Large intestine (tissue), 3 donors: ENCODE measurements around the gene TEAD2. TPM values are rescaled to one million over a fixed set of nuclear protein-coding genes. Genes with fewer than 3 reads are reported as not detected.
"Not testable (repeated sequence)": the region's sequence is repeated elsewhere in the genome, so short reads cannot be mapped to it uniquely, and the experiment has no call there.

Experiments
- DNase-seq, 2 donors: peaks; one replicate each; pipeline versions ENCODE4 v3.0.0 to v3.0.0-alpha.2; 2013
- H3K27ac ChIP-seq: one replicate; pipeline ENCODE4 v1.5.1; 2013; ENCODE audit warnings: low read length
- H3K27me3 ChIP-seq: 2 replicates; pipeline ENCODE4 v1.6.1; 2013; ENCODE audit warnings: low read length; ENCODE audit not compliant: control insufficient read depth, insufficient read depth
- H3K36me3 ChIP-seq: 2 replicates; pipeline ENCODE4 v1.6.1; 2013; ENCODE audit warnings: low read length; ENCODE audit not compliant: control insufficient read depth, insufficient read depth
- H3K4me1 ChIP-seq: one replicate; pipeline ENCODE4 v1.6.1; 2013; ENCODE audit warnings: low read length; ENCODE audit not compliant: control insufficient read depth, insufficient read depth
- H3K4me3 ChIP-seq: one replicate; pipeline ENCODE4 v1.5.1; 2013; ENCODE audit warnings: low read length
- H3K9me3 ChIP-seq: one replicate; pipeline ENCODE4 v1.6.1; 2013; ENCODE audit warnings: mild to moderate bottlenecking, low read depth, low read length, moderate library complexity; ENCODE audit not compliant: control insufficient read depth
- WGBS: methylation state at CpG from one replicate; pipeline ENCODE4 v1.1.5; 2013; ENCODE audit warnings: low lambda C conversion rate; ENCODE audit not compliant: insufficient coverage; 5-methylcytosine and 5-hydroxymethylcytosine counted together
- polyA plus RNA-seq: library from polyadenylated mRNA; unstranded; fragments of 120-200 nt; gene quantifications from one replicate; pipeline ENCODE4 v1.2.1, GENCODE V29; 2013

Gene TEAD2
- polyA plus RNA-seq, 1 donor: 17.2 TPM

DNA sequence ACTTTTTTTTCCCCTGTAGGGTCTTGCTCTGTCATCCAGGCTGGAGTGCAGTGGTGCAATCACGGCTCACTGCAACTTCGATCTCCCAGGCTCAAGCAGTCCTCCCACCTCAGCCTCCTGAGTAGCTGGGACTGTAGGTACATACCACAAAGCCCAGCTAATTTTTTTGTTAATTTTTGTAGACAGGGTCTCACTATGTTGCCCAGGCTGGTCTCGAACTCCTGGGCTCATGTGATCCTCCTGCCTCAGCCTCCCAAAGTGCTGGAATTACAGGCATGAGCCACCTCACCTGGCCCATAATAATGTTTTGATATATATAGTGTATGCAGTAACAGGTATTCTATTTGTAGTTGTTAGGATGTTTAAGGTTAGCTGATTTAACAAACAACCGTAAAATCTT lies 31.0 kb downstream of the TEAD2 start:
- H3K27me3 ChIP-seq, H3K27ac ChIP-seq, H3K4me3 ChIP-seq, H3K36me3 ChIP-seq, H3K9me3 ChIP-seq, H3K4me1 ChIP-seq, DNase-seq: not testable (repeated sequence)
- no CpG with 5 or more reads among the region's 4 CpGs for WGBS

- no CpG with 5 or more reads among the region's 2 CpGs for WGBS
- Histone ChIP-seq H3K36me3 (no peaks in the 10 kb centered on the region), H3K4me1 (no peaks in the 10 kb centered on the region), H3K27me3 (no peaks in the 10 kb centered on the region), H3K4me3 (no peak overlapping the region), H3K27ac (no peak overlapping the region), H3K9me3 (peaks cover under 1% of the 10 kb centered on the region)
- DNase-seq: no peak
Observed at GRCh38 chr19:49328741-49329140, 33.5 kb downstream of the TEAD2 start.

DNA sequence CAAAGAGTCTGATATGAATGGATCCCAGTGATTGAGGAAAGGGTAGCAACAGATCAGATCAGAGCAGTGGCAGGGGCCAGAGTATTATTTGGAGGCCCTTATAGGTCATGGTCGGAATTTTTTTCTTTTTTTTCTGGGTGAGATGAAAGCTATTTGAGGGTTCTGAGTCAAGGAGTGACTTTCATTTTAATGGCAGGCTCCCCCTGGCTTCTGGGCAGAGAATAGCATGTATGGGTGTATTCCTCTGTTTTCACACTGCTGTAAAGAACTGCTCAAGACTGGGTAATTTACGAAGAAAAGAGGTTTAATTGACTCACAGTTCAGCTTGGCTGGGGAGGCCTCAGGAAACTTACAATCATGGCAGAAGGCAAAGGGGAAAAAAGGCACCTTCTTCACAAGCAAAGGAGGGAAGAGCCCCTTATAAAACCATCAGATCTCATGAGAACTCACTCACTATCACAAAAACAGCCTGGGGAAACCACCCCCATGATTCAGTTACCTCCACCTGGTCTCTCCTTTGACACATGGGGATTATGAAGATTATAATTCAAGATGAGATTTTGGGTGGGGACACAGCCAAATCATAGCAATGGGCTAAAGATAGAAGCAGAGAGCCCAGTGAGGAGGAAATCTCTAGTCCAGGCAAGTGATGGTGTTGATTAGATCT lies 34.2 kb downstream of the TEAD2 start:
- no peak for DNase-seq
- no CpG with 5 or more reads among the region's 2 CpGs for WGBS
- no peaks in the 10 kb centered on the region for H3K27me3 ChIP-seq
- H3K4me3 ChIP-seq: no peak overlapping the region
- no peaks in the 10 kb centered on the region for H3K4me1 ChIP-seq
- no peaks in the 10 kb centered on the region for H3K9me3 ChIP-seq
- H3K36me3 ChIP-seq: no peaks in the 10 kb centered on the region
- no peak overlapping the region for H3K27ac ChIP-seq

GRCh38 chr19:49326165-49326704 lies 36.0 kb downstream of the TEAD2 start:
- no CpG with 5 or more reads among the region's 3 CpGs for WGBS
- no peaks in the 10 kb centered on the region for H3K27me3 ChIP-seq
- H3K9me3 ChIP-seq: peaks cover 3% of the 10 kb centered on the region
- no peaks in the 10 kb centered on the region for H3K4me1 ChIP-seq
- no peaks in the 10 kb centered on the region for H3K36me3 ChIP-seq
- H3K27ac ChIP-seq: no peak overlapping the region
- no peak for DNase-seq
- H3K4me3 ChIP-seq: no peak overlapping the region

DNA sequence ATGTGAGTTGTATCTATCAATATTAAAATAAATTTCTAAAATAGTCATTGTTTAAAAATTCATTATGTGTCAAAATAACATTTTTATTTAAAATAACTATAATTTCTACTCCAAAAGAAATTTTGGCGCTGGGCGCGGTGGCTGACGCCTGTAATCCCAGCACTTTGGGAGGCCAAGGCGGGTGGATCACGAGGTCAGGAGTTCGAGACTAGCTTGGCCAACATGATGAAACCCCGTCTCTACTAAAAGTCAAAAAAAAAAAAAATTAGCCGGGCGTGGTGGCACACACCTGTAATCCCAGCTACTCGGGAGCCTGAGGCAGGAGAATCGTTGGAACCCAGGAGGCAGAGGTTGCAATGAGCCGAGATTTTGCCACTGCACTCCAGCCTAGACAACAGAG lies 36.5 kb downstream of the TEAD2 start:
- not testable (repeated sequence) for H3K27me3 ChIP-seq, H3K9me3 ChIP-seq, DNase-seq, H3K4me3 ChIP-seq, H3K36me3 ChIP-seq, H3K4me1 ChIP-seq, H3K27ac ChIP-seq
- WGBS: 100% methylated on average over 1 of the region's 13 CpGs

DNA sequence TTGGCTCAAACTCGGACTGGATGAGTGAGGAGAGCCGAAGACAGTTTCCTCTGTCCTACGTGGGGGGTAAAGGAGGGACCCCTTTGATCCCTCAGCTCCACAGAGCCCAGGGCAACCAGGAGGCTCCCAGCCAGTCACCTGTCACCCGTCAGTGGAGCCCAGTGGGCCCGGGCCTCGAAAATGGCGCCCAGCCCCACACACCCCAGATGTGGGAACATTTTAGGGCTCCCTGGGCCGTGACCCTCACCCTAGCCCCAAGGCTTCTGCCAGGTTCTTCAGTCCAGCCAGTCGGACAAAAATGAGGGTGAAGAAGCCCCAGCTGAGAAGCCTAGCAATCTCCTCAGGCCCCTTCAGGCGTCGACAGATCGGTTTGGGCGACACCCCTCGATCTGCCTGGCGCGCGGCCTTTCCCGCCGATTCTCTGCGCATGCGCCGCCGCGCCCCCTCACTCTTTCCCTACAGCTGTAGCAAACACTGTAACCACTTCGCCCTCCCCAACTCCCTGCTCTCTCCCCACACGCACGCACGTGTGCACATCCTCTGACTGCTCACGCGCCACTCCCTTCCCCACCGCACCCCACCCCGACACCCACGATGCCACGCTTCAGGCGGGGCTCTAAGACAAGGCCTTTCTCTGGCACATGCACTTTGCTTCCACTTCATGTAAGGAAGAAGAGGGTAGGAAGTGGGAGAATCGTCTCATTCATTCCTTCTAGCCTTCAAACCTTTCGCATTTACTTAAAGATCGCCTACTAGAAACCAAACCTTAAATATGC lies 37.2 kb downstream of the TEAD2 start, which contains the start of gene SLC6A16:
Gene SLC6A16, minus strand, starts transcription at position 391 of the 776 bp plus-strand sequence. CDS start 13,844 bp downstream, outside the sequence.
- Histone ChIP-seq H3K27me3 (no peaks in the 10 kb centered on the region), H3K9me3 (peaks cover 3% of the 10 kb centered on the region), H3K4me1 (no peaks in the 10 kb centered on the region), H3K36me3 (no peaks in the 10 kb centered on the region), H3K27ac (no peak within 1 kb of the TSS), H3K4me3 (no peak within 1 kb of the TSS)
- WGBS: 100% methylated on average over 1 of the region's 38 CpGs
- DNase-seq: no peak

GRCh38 chr19:49318296-49318695 lies 43.9 kb downstream of the TEAD2 start:
- Histone ChIP-seq H3K4me1 (no peaks in the 10 kb centered on the region), H3K36me3 (no peaks in the 10 kb centered on the region), H3K27me3 (no peaks in the 10 kb centered on the region), H3K4me3 (no peak overlapping the region), H3K27ac (no peak overlapping the region), H3K9me3 (peaks cover 10% of the 10 kb centered on the region)
- no peak for DNase-seq

GRCh38 chr19:49316284-49316683 lies 45.9 kb downstream of the TEAD2 start:
- H3K27me3 ChIP-seq: no peaks in the 10 kb centered on the region
- no peaks in the 10 kb centered on the region for H3K36me3 ChIP-seq
- H3K27ac ChIP-seq: no peak overlapping the region
- no peak overlapping the region for H3K4me3 ChIP-seq
- DNase-seq: no peak
- no peaks in the 10 kb centered on the region for H3K4me1 ChIP-seq
- H3K9me3 ChIP-seq: peaks cover 6% of the 10 kb centered on the region

DNA sequence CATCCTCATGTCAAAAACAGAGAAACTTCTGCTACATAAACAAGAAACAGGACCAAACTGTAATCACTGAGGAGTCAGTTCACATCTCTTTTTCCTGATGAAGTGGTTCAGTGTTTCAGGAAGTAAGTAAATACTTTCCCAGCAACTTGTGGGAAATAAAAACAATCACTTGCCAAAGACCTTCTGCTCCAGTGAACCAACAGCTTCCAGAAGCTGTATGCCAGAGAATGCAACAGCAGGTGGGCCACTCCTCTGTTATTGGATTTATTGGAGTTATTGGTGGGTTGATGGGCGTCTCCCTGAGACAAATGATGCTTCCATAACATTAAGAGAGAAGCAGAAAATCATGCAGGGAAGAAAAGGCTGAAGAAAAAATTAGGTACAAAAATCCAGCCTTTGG lies 47.1 kb downstream of the TEAD2 start:
- H3K27me3 ChIP-seq: no peaks in the 10 kb centered on the region
- no peak overlapping the region for H3K4me3 ChIP-seq
- no CpG with 5 or more reads among the region's 1 CpG for WGBS
- no peak for DNase-seq
- peaks cover 6% of the 10 kb centered on the region for H3K9me3 ChIP-seq
- H3K4me1 ChIP-seq: no peaks in the 10 kb centered on the region
- no peaks in the 10 kb centered on the region for H3K36me3 ChIP-seq
- H3K27ac ChIP-seq: no peak overlapping the region

GRCh38 chr19:49309087-49309486 lies 53.1 kb downstream of the TEAD2 start:
- Histone ChIP-seq H3K27ac (no peak overlapping the region), H3K36me3 (no peaks in the 10 kb centered on the region), H3K4me3 (no peak overlapping the region), H3K9me3 (no peaks in the 10 kb centered on the region), H3K27me3 (no peaks in the 10 kb centered on the region), H3K4me1 (no peaks in the 10 kb centered on the region)
- no peak for DNase-seq
- WGBS: 97% methylated on average over 4 of the region's 6 CpGs
